ENCODE results near the gene PPM1J. TPM values are rescaled to one million over a fixed set of nuclear protein-coding genes. Genes with fewer than 3 reads are reported as not detected.
A peak's percentile ranks its signal among the peaks of the same experiment; 100 is the strongest.

Gene PPM1J
- total and polyA plus RNA-seq, 2 of the 13 experiments (the other 11 are each of a cell fraction or from before 2014, with no cell fraction given), result 0.07 to 0.22 TPM

DNA sequence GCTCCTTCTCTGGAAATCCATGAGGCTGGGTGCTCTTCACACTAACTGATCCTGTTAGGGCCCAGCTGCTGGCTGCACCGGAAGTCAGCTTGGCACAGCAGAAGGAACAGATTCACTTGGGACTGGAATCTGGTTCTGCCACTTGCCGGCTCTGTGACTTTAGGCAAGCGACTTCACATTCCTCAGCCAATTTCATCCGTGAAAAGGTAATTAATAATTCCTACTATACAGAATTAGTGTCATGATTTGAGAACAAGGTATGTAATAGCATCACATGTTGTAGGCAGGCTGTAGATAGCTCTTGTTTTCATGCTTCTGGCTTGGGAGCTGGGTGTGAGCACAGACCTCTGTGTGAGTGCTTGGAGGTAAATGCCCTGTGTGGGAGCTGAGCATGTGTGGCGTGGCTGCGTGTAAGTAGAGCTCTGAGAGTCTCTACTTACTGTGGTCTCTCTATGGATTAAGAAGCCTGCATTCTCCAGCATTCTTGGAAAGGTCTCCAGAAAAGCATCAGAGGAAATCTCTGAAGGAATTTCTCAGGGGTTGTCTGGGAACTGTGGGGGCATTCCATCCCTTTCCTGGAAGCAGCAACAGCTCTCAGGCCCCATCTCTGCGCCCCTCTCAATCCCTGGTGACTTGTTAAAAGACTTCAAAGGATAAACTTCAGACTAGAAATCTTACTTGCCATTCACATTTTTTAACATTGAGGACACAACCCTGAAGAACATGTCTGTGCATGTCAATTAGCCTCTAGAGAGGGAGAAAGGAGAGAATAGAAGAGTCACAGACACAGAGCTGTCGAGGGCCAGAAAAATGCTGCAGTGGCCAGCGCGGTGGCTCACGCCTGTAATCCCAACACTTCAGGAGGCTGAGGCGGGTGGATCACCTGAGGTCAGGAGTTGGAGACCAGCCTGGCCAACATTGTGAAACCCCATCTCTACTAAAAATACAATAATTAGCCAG is 47.7 kb upstream of the PPM1J start:
- H3K9ac ChIP-seq (ENCODE audit: insufficient read depth, low read depth, low read length), result no peak overlapping the region
- ATAC-seq (no peak), FAIRE-seq (no peak), DNase-seq (ENCODE audit: low spot score) (no peak)
- CTCF ChIA-PET (ENCODE audit: low intra/inter-chr PET ratio, low total read pairs), result no interaction called here
- H3K4me1 ChIP-seq (ENCODE audit: insufficient read depth, low read length), result peaks cover 27% of the 10 kb centered on the region
- H3K4me2 ChIP-seq (ENCODE audit: low read depth, low read length), result no peak overlapping the region
- 55% methylated on average over 12 of the region's 12 CpGs for WGBS (ENCODE audit: low lambda C conversion rate)
- POLR2A ChIA-PET, result no interaction called here
- no peak for TF ChIP-seq TOPORS (CRISPR knock-in tag; IDR thresholded peaks at IDR 0.05)
- TF ChIP-seq HDAC1 (CRISPR knock-in tag; IDR thresholded peaks at IDR 0.05), result no peak
- TF ChIP-seq, protein P1, sequence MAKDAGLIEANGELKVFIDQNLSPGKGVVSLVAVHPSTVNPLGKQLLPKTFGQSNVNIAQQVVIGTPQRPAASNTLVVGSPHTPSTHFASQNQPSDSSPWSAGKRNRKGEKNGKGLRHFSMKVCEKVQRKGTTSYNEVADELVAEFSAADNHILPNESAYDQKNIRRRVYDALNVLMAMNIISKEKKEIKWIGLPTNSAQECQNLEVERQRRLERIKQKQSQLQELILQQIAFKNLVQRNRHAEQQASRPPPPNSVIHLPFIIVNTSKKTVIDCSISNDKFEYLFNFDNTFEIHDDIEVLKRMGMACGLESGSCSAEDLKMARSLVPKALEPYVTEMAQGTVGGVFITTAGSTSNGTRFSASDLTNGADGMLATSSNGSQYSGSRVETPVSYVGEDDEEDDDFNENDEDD (CRISPR knock-in tag; IDR thresholded peaks at IDR 0.05; ENCODE audit: borderline replicate concordance), result no peak
- H3K27me3 ChIP-seq (ENCODE audit: control insufficient read depth in 1 of 2, insufficient read depth in 2 of 2, low read length in 2 of 2), result no peaks in the 10 kb centered on the region
- no peaks in the 10 kb centered on the region for H3K36me3 ChIP-seq (replicated peaks in 1 of 2; ENCODE audit: control insufficient read depth in 1 of 2, insufficient read depth in 2 of 2, low read length in 2 of 2)
- intact Hi-C loops (cut with micrococcal nuclease; ENCODE audit: unreplicated experiment), result no loop called here
- no peak overlapping the region for H3K27ac ChIP-seq (ENCODE audit: extremely low read length, insufficient read depth, low read length)
- H4K20me1 ChIP-seq (ENCODE audit: insufficient read depth, low read length), result no peaks in the 10 kb centered on the region
- H3K9me3 ChIP-seq (ENCODE audit: low read length), result no peaks in the 10 kb centered on the region
- H3K79me2 ChIP-seq (ENCODE audit: insufficient read depth, low read length), result no peaks in the 10 kb centered on the region
- no TSS peak for BruUV-seq (replicated peaks)
- no peak overlapping the region for H2AFZ ChIP-seq (ENCODE audit: low read length)
- in situ Hi-C loops (cut with HindIII; ENCODE audit: extremely low pct_ligation_motif_present, low pct_unique_long_range_greater_than_20kb), result no loop called here
- H3K4me3 ChIP-seq (replicated peaks in 1 of 3; ENCODE audit: insufficient read depth in 1 of 3, low read depth in 2 of 3, low read length in 3 of 3), result no peak overlapping the region

DNA sequence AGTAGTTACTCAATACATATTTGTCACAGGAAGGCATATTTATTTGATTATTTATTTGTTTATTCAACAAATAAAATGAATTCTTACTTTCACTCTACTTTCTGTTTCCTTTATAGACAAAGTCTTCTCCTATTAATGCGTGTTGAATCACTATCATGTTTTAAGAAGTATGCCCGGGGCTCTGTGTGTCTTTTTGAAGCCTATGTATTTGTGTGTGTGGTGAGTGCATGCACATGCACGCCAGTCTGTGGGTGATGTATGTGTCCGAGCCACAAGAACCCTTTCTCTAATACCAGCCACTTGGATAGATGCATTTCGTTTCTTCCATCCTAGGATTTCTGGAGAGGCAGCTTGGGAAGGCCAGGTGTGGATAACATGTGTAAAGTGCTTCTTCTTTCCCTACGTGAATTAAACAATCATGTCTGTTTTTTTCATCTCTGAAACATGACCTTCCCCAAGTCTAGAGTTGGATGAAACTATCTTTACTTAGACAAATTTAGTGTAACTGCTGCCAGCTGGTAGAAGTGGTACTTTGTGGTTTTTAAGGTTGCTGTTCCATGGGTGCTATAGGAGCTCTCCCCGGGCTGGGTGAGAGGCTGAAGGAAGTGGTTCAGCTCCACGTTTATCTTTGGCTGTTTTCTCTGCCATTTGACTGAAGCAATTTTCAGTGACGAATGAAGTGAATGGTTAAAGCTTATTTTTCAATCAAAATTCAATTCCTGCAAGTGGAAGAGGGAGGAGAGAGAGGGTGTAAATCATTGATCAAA is 46.8 kb upstream of the PPM1J start:
- CTCF ChIA-PET (ENCODE audit: low intra/inter-chr PET ratio, low total read pairs), result no interaction called here
- H4K20me1 ChIP-seq (ENCODE audit: insufficient read depth, low read length), result no peaks in the 10 kb centered on the region
- no peak for DNase-seq (ENCODE audit: low spot score)
- ATAC-seq, result no peak; the same call in 2 of the 3 replicates
- H3K27me3 ChIP-seq (ENCODE audit: control insufficient read depth in 1 of 2, insufficient read depth in 2 of 2, low read length in 2 of 2), result no peaks in the 10 kb centered on the region; a peak in 1 of 5 replicates
- H3K79me2 ChIP-seq (ENCODE audit: insufficient read depth, low read length), result no peaks in the 10 kb centered on the region
- intact Hi-C loops (cut with micrococcal nuclease; ENCODE audit: unreplicated experiment), result no loop called here
- H3K36me3 ChIP-seq (replicated peaks in 1 of 2; ENCODE audit: control insufficient read depth in 1 of 2, insufficient read depth in 2 of 2, low read length in 2 of 2), result no peaks in the 10 kb centered on the region
- peaks cover 27% of the 10 kb centered on the region for H3K4me1 ChIP-seq (ENCODE audit: insufficient read depth, low read length)
- no peaks in the 10 kb centered on the region for H3K9me3 ChIP-seq (ENCODE audit: low read length)
- no peak for FAIRE-seq
- WGBS (ENCODE audit: low lambda C conversion rate), result 24% methylated on average over 9 of the region's 9 CpGs
- POLR2A ChIA-PET, result no interaction called here
- no peak overlapping the region for H3K4me2 ChIP-seq (ENCODE audit: low read depth, low read length)
- H3K4me3 ChIP-seq (replicated peaks in 1 of 3; ENCODE audit: insufficient read depth in 1 of 3, low read depth in 2 of 3, low read length in 3 of 3), result no peak overlapping the region
- H3K27ac ChIP-seq (ENCODE audit: extremely low read length, insufficient read depth, low read length), result no peak overlapping the region
- no peak overlapping the region for H3K9ac ChIP-seq (ENCODE audit: insufficient read depth, low read depth, low read length)
- in situ Hi-C loops (cut with HindIII; ENCODE audit: extremely low pct_ligation_motif_present, low pct_unique_long_range_greater_than_20kb), result no loop called here
- no TSS peak for BruUV-seq (replicated peaks)
- peak overlapping the region; percentile 42 for H2AFZ ChIP-seq (ENCODE audit: low read length)
- no peak for TF ChIP-seq NFATC3 (CRISPR knock-in tag; IDR thresholded peaks at IDR 0.05)
- TF ChIP-seq, protein P2, sequence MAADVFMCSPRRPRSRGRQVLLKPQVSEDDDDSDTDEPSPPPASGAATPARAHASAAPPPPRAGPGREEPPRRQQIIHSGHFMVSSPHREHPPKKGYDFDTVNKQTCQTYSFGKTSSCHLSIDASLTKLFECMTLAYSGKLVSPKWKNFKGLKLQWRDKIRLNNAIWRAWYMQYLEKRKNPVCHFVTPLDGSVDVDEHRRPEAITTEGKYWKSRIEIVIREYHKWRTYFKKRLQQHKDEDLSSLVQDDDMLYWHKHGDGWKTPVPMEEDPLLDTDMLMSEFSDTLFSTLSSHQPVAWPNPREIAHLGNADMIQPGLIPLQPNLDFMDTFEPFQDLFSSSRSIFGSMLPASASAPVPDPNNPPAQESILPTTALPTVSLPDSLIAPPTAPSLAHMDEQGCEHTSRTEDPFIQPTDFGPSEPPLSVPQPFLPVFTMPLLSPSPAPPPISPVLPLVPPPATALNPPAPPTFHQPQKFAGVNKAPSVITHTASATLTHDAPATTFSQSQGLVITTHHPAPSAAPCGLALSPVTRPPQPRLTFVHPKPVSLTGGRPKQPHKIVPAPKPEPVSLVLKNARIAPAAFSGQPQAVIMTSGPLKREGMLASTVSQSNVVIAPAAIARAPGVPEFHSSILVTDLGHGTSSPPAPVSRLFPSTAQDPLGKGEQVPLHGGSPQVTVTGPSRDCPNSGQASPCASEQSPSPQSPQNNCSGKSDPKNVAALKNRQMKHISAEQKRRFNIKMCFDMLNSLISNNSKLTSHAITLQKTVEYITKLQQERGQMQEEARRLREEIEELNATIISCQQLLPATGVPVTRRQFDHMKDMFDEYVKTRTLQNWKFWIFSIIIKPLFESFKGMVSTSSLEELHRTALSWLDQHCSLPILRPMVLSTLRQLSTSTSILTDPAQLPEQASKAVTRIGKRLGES (CRISPR knock-in tag; IDR thresholded peaks at IDR 0.05; ENCODE audit: borderline replicate concordance), result no peak
- TF ChIP-seq SSRP1 (CRISPR knock-in tag; IDR thresholded peaks at IDR 0.05), result no peak
- no peak for TF ChIP-seq PITX1 (CRISPR knock-in tag; IDR thresholded peaks at IDR 0.05)
- TF ChIP-seq, protein P3, sequence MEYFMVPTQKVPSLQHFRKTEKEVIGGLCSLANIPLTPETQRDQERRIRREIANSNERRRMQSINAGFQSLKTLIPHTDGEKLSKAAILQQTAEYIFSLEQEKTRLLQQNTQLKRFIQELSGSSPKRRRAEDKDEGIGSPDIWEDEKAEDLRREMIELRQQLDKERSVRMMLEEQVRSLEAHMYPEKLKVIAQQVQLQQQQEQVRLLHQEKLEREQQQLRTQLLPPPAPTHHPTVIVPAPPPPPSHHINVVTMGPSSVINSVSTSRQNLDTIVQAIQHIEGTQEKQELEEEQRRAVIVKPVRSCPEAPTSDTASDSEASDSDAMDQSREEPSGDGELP (IDR thresholded peaks at IDR 0.05; ENCODE audit: borderline replicate concordance, low read depth), result no peak
- no peak for TF ChIP-seq KDM4B (CRISPR knock-in tag; IDR thresholded peaks at IDR 0.05)
- TF ChIP-seq ZFP36L1 (CRISPR knock-in tag; IDR thresholded peaks at IDR 0.05), result no peak

Data from HepG2 (cell line).